Neuronal stem cell (in vitro differentiated cells): ENCODE measurements around the gene NCF4.
A peak's percentile ranks its signal among the peaks of the same experiment; 100 is the strongest.

ENCODE experiments used
- DNase-seq: peaks from one replicate; pipeline ENCODE4 v3.0.0-alpha.2; 2013; ENCODE audit warnings: low spot score
- H2AFZ ChIP-seq: one replicate; pipeline ENCODE4 v1.6.1; 2013; ENCODE audit warnings: mild to moderate bottlenecking, low read length, inconsistent platforms
- H2AK5ac ChIP-seq: 2 replicates; pipeline ENCODE4 v1.6.1; 2013; ENCODE audit warnings: low read depth, mild to moderate bottlenecking, inconsistent platforms, low read length, moderate library complexity, mixed read lengths
- H2BK120ac ChIP-seq: 2 replicates; pipeline ENCODE4 v1.6.1; 2013; ENCODE audit warnings: low read depth, mild to moderate bottlenecking, inconsistent platforms, low read length, moderate library complexity, mixed read lengths
- H2BK12ac ChIP-seq: one replicate; pipeline ENCODE4 v1.6.1; 2013; ENCODE audit warnings: low read length, inconsistent platforms
- H2BK15ac ChIP-seq: 2 replicates; pipeline ENCODE4 v1.6.1; 2013; ENCODE audit warnings: mild to moderate bottlenecking, low read length, inconsistent platforms, mixed read lengths
- H2BK5ac ChIP-seq: one replicate; pipeline ENCODE4 v1.6.1; 2013; ENCODE audit warnings: inconsistent platforms, mild to moderate bottlenecking, low read length, moderate library complexity
- H3K14ac ChIP-seq: one replicate; pipeline ENCODE4 v1.6.1; 2013; ENCODE audit warnings: low read length, inconsistent platforms
- H3K18ac ChIP-seq: 2 replicates; pipeline ENCODE4 v1.6.1; 2013; ENCODE audit warnings: low read length, inconsistent platforms
- H3K23ac ChIP-seq: 2 replicates; pipeline ENCODE4 v1.6.1; 2013; ENCODE audit warnings: low read depth, mild to moderate bottlenecking, mixed read lengths, low read length, inconsistent platforms; ENCODE audit not compliant: poor library complexity
- H3K27ac ChIP-seq: replicated peaks from 3 replicates; pipeline ENCODE4 v1.5.1; 2013; ENCODE audit warnings: low read length, inconsistent platforms
- H3K27me3 ChIP-seq, 3 experiments: 2 replicates each; pipeline ENCODE4 v1.6.1; 2013; ENCODE audit warnings: low read length in 3 of 3, mild to moderate bottlenecking in 2 of 3, inconsistent platforms in 1 of 3, low read depth in 1 of 3, mixed read lengths in 1 of 3, moderate library complexity in 1 of 3; ENCODE audit not compliant: control insufficient read depth in 3 of 3, insufficient read depth in 3 of 3
- H3K36me3 ChIP-seq, 2 donors: replicated peaks in 1 of 2; 2 replicates each; pipeline ENCODE4 v1.6.1; 2013; ENCODE audit warnings: low read length in 2 of 2; ENCODE audit not compliant: control insufficient read depth in 2 of 2, insufficient read depth in 2 of 2
- H3K4ac ChIP-seq: 2 replicates; pipeline ENCODE4 v1.6.1; 2013; ENCODE audit warnings: inconsistent platforms, mild to moderate bottlenecking, low read length, moderate library complexity
- H3K4me1 ChIP-seq, 2 donors: 1 replicate in 1 of 2; 2 replicates in 1 of 2; pipeline ENCODE4 v1.6.1; 2013; ENCODE audit warnings: low read length in 2 of 2, low read depth in 1 of 2; ENCODE audit not compliant: control insufficient read depth in 2 of 2, insufficient read depth in 1 of 2
- H3K4me2 ChIP-seq: one replicate; pipeline ENCODE4 v1.6.1; 2013; ENCODE audit warnings: mild to moderate bottlenecking, low read length, inconsistent platforms; ENCODE audit not compliant: insufficient read depth, poor library complexity, severe bottlenecking
- H3K4me3 ChIP-seq, 2 donors: 2 replicates each; pipeline ENCODE4 v1.5.1; 2013; ENCODE audit warnings: low read length in 2 of 2, mild to moderate bottlenecking in 2 of 2, inconsistent platforms in 1 of 2, moderate library complexity in 1 of 2
- H3K79me1 ChIP-seq: one replicate; pipeline ENCODE4 v1.6.1; 2013; ENCODE audit warnings: low read depth, mild to moderate bottlenecking, inconsistent platforms, low read length, moderate library complexity
- H3K9ac ChIP-seq: one replicate; pipeline ENCODE4 v1.6.1; 2013; ENCODE audit warnings: mild to moderate bottlenecking, low read depth, low read length, inconsistent platforms; ENCODE audit not compliant: poor library complexity
- H3K9me3 ChIP-seq, 2 donors: replicated peaks in 1 of 2; 2 replicates each; pipeline versions ENCODE3 to v1.6.1; 2013; ENCODE audit warnings: low read length in 2 of 2, mild to moderate bottlenecking in 2 of 2, inconsistent platforms in 1 of 2, low read depth in 1 of 2, mixed read lengths in 1 of 2, moderate library complexity in 1 of 2; ENCODE audit not compliant: control insufficient read depth in 2 of 2, insufficient read depth in 1 of 2
- H4K8ac ChIP-seq: one replicate; pipeline ENCODE4 v1.6.1; 2013; ENCODE audit warnings: low read depth, mild to moderate bottlenecking, inconsistent platforms, low read length, moderate library complexity
- H4K91ac ChIP-seq: one replicate; pipeline ENCODE4 v1.6.1; 2013; ENCODE audit warnings: low read length, low read depth, mild to moderate bottlenecking, inconsistent platforms; ENCODE audit not compliant: poor library complexity
- WGBS, 2 donors: extraction: QIAGEN DNeasy Blood & Tissue Kit; methylation state at CpG; one replicate each; pipeline ENCODE4 v1.1.7; 2013; ENCODE audit warnings: missing lambda C conversion rate in 2 of 2, mixed read lengths in 1 of 2; ENCODE audit not compliant: insufficient read length in 2 of 2, insufficient replicate concordance in 1 of 2; ENCODE audit errors: extremely low coverage in 2 of 2; 5-methylcytosine and 5-hydroxymethylcytosine counted together

NCF4 gene

GRCh38 chr22:36823186-36823839 lies 37.5 kb upstream of the NCF4 start:
- Histone ChIP-seq H3K79me1 (no peaks in the 10 kb centered on the region), H3K27me3 (peaks cover 0 to 5% (median 4%) of the 10 kb centered on the region in 3 experiments), H3K36me3 (no peaks in the 10 kb centered on the region), H2BK5ac (no peak overlapping the region), H2BK15ac (peak overlapping the region; percentile 30), H3K9me3 (no peaks in the 10 kb centered on the region), H3K4me2 (no peak overlapping the region), H4K91ac (no peak overlapping the region), H2AFZ (peak overlapping the region; percentile 31), H2BK12ac (no peak overlapping the region), H3K4me1 (peaks cover 16 to 27% of the 10 kb centered on the region in 2 donors), H3K4me3 (no peak overlapping the region), H2BK120ac (no peak overlapping the region), H3K4ac (no peak overlapping the region), H3K18ac (peak overlapping the region; percentile 63), H3K27ac (no peak overlapping the region), H3K14ac (no peak overlapping the region), H3K23ac (no peak overlapping the region), H3K9ac (no peak overlapping the region), H2AK5ac (peak overlapping the region; percentile 51), H4K8ac (no peak overlapping the region)
- DNase-seq: no peak
- WGBS, 2 donors: no CpG with 5 or more reads among the region's 17 CpGs

- Histone ChIP-seq H3K9ac (peak overlapping the region; percentile 17), H2BK12ac (peak overlapping the region; percentile 70), H3K4me3 (peak overlapping the region in 1 of 2 donors; percentile 39), H3K4me2 (no peak overlapping the region), H3K23ac (no peak overlapping the region), H4K91ac (peak overlapping the region; percentile 83), H3K18ac (peak overlapping the region; percentile 30), H2BK5ac (no peak overlapping the region), H4K8ac (no peak overlapping the region), H2AFZ (no peak overlapping the region), H3K36me3 (no peaks in the 10 kb centered on the region), H3K27me3 (peaks cover 0 to 2% (median 0%) of the 10 kb centered on the region in 3 experiments), H3K14ac (no peak overlapping the region), H3K4me1 (peaks cover 12 to 28% of the 10 kb centered on the region in 2 donors), H3K79me1 (no peaks in the 10 kb centered on the region), H3K4ac (peak overlapping the region; percentile 32), H3K9me3 (no peaks in the 10 kb centered on the region), H2BK15ac (peak overlapping the region; percentile 40), H3K27ac (no peak overlapping the region), H2BK120ac (no peak overlapping the region), H2AK5ac (peak overlapping the region; percentile 8)
- DNase-seq: no peak
- no CpG with 5 or more reads among the region's 2 CpGs for WGBS, 2 donors
These were observed 36.2 kb upstream of the NCF4 start for GRCh38 chr22:36824655-36825054.

GRCh38 chr22:36826262-36826661 lies 34.5 kb upstream of the NCF4 start:
- no peak for DNase-seq
- Histone ChIP-seq H2AK5ac (no peak overlapping the region), H3K4me2 (no peak overlapping the region), H3K4me3 (no peak overlapping the region), H3K4ac (no peak overlapping the region), H3K27ac (no peak overlapping the region), H3K36me3 (no peaks in the 10 kb centered on the region), H3K23ac (no peak overlapping the region), H3K9me3 (no peaks in the 10 kb centered on the region), H3K4me1 (peaks cover 12 to 28% of the 10 kb centered on the region in 2 donors), H3K9ac (no peak overlapping the region), H2BK120ac (no peak overlapping the region), H4K8ac (no peak overlapping the region), H3K79me1 (no peaks in the 10 kb centered on the region), H2BK15ac (no peak overlapping the region), H2BK5ac (no peak overlapping the region), H3K27me3 (peaks cover 0 to 2% (median 0%) of the 10 kb centered on the region in 3 experiments), H4K91ac (no peak overlapping the region), H2BK12ac (no peak overlapping the region), H3K14ac (no peak overlapping the region), H3K18ac (no peak overlapping the region), H2AFZ (no peak overlapping the region)
- no CpG with 5 or more reads among the region's 6 CpGs for WGBS, 2 donors

- Histone ChIP-seq H3K27me3 (peaks cover 0 to 4% (median 2%) of the 10 kb centered on the region in 3 experiments), H3K9ac (no peak overlapping the region), H2BK120ac (no peak overlapping the region), H2AK5ac (no peak overlapping the region), H3K79me1 (no peaks in the 10 kb centered on the region), H2BK5ac (no peak overlapping the region), H3K9me3 (no peaks in the 10 kb centered on the region), H3K14ac (no peak overlapping the region), H3K18ac (no peak overlapping the region), H3K4me3 (no peak overlapping the region), H4K8ac (no peak overlapping the region), H2BK15ac (no peak overlapping the region), H2BK12ac (no peak overlapping the region), H4K91ac (no peak overlapping the region), H3K4ac (no peak overlapping the region), H3K36me3 (no peaks in the 10 kb centered on the region), H3K4me1 (peaks cover 3 to 18% of the 10 kb centered on the region in 2 donors), H3K4me2 (no peak overlapping the region), H2AFZ (no peak overlapping the region), H3K27ac (no peak overlapping the region), H3K23ac (no peak overlapping the region)
- no CpG with 5 or more reads among the region's 3 CpGs for WGBS, 2 donors
- no peak for DNase-seq
These were observed 32.0 kb upstream of the NCF4 start for GRCh38 chr22:36828815-36829214.
